Measurements from ENCODE around the gene PLCG1.

PLCG1 gene

GRCh38 chr20:41143354-41143753, 6.0 kb downstream of the PLCG1 start:
- no peak for DNase-seq

- DNase-seq = no peak
Observed at GRCh38 chr20:41145317-41145716, 8.0 kb downstream of the PLCG1 start.

- no peak for DNase-seq
Observed at GRCh38 chr20:41145821-41146620, 8.7 kb downstream of the PLCG1 start.

- no peak for DNase-seq
Observed at GRCh38 chr20:41147767-41148191, 10.4 kb downstream of the PLCG1 start.

- no peak for DNase-seq
Observed at GRCh38 chr20:41148942-41149341, 11.6 kb downstream of the PLCG1 start.

- no peak for DNase-seq
Observed at GRCh38 chr20:41150664-41151063, 13.3 kb downstream of the PLCG1 start.

GRCh38 chr20:41151134-41151869, 14.0 kb downstream of the PLCG1 start:
- DNase-seq = no peak

- no peak for DNase-seq
Observed at GRCh38 chr20:41152108-41152757, 14.9 kb downstream of the PLCG1 start.

GRCh38 chr20:41154436-41155176, 17.3 kb downstream of the PLCG1 start:
- DNase-seq = no peak

GRCh38 chr20:41155261-41155660, 17.9 kb downstream of the PLCG1 start:
- DNase-seq = no peak

- DNase-seq = no peak
Observed at GRCh38 chr20:41158082-41158625, 20.8 kb downstream of the PLCG1 start.

- DNase-seq = no peak
Observed at GRCh38 chr20:41159547-41159946, 22.2 kb downstream of the PLCG1 start.

- no peak for DNase-seq
Observed at GRCh38 chr20:41160686-41161085, 23.3 kb downstream of the PLCG1 start.

GRCh38 chr20:41161886-41162285, 24.5 kb downstream of the PLCG1 start:
- DNase-seq = no peak

- DNase-seq = no peak
Observed at GRCh38 chr20:41162396-41162795, 25.1 kb downstream of the PLCG1 start.

GRCh38 chr20:41163821-41164220, 26.5 kb downstream of the PLCG1 start:
- no peak for DNase-seq

GRCh38 chr20:41165001-41165882, 27.9 kb downstream of the PLCG1 start:
- no peak for DNase-seq

GRCh38 chr20:41166201-41167117, 29.1 kb downstream of the PLCG1 start:
- DNase-seq = no peak

- no peak for DNase-seq
Observed at GRCh38 chr20:41167118-41167470, 29.8 kb downstream of the PLCG1 start.

- no peak for DNase-seq
Observed at GRCh38 chr20:41167481-41168253, 30.3 kb downstream of the PLCG1 start.

Measured in activated naive CD4-positive, alpha-beta T cell treated with Interleukin-2 at 50 U/mL for 16 hours (primary cell).